HG02943 (cell line): Measurements from ENCODE around the gene MRGPRF.

ENCODE experiments used
- ATAC-seq: cut with Tn5 transposase; IDR thresholded peaks from one replicate; pipeline ENCODE4 v1.9.1; 2021; ENCODE audit warnings: mild to moderate bottlenecking, low read depth, moderate library complexity; ENCODE audit not compliant: unreplicated experiment

MRGPRF gene

DNA sequence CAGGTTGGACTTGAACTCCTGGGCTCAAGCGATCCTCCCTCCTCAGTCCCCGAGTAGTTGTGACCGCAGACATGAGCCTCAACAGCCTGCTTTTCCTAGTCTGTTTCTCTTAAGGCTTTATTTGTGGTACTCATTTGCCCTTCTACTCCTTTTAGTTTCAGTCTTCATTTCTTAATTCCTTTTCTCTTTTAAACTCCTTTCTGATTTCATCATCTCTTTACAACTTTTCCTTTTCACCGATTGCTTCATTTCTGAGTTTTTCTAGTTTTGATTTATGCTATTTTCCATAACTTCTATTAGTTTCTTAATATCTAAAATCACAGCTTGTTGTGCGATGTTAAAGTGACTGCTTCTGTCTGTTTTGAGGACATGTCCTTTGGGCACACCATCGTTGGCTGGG lies 17.3 kb upstream of the MRGPRF start:
- no peak for ATAC-seq

- no peak for ATAC-seq
These were observed 14.8 kb upstream of the MRGPRF start for GRCh38 chr11:69027704-69028372.

DNA sequence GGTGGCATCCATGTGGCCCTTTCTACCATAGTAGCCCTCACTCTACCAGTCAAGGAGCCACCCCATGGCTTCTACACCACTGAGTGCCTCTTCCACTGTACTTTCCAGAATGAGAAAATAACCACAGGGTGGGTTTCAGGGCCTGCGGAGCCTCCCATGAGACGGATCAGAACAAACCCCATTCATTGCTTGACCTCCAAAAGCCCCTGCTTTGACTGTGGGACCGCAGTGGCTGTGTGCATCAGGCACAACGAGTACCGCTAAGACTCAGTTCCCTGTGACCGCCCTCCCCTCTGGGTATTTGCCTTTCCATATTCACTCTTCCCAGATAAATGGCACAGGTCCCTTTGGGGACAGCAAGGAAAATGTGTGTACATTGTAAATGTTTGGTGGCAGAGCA lies 11.5 kb upstream of the MRGPRF start:
- ATAC-seq, result no peak

DNA sequence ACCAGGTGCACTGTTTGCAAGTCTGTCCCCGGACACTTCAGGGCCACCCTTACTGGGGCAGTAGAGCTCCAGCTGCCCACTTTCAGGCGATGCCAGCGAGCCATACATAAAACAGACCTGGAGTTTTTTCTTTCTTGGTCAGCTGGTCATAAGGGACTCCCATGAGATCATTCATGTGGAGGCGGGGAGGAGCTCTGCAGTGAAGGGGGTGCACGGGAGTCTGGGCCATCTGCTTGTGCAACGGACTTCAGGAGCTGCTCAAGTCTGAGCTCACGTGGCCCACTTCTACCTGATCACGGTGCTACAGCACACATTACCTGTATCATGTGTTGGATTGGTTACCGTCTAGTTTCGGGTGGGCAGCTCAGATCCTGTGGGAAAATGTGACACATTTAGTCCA lies 9.2 kb upstream of the MRGPRF start:
- ATAC-seq, result no peak

- no peak for ATAC-seq
These were observed 5.9 kb upstream of the MRGPRF start for GRCh38 chr11:69018924-69019323.

GRCh38 chr11:69017951-69018350 lies 4.9 kb upstream of the MRGPRF start:
- no peak for ATAC-seq

DNA sequence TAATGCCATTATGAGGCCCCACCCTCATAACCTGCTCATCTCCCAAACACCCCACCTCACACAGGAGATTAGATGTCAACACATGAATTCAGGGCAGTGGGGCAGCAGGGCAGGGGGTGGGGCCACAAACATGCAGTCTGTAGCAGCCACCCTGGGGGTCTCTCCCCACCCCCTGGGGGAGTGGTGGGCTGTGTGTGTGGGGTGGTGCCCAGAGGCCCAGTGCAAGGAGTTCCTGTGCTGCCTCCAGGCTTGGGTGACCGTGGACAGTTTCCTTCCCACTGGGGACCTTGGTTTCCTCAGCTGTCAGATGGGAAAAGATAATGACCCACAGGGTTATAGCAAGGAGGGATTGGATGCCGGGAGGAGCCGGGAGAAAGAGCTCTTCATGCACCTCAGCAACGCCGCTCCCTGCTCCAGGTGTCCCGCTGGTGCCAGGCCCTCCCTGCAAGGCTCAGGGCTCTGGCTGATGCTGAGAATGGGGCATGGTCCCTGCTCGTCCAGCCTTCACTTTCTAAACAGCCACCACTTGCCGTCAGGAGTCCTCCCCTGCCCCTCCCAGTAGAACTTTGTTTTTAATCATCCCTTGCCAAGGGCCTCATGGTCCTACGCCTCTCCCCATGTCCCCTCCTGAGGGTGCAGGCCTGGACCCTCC lies 2.0 kb upstream of the MRGPRF start:
- no peak for ATAC-seq

DNA sequence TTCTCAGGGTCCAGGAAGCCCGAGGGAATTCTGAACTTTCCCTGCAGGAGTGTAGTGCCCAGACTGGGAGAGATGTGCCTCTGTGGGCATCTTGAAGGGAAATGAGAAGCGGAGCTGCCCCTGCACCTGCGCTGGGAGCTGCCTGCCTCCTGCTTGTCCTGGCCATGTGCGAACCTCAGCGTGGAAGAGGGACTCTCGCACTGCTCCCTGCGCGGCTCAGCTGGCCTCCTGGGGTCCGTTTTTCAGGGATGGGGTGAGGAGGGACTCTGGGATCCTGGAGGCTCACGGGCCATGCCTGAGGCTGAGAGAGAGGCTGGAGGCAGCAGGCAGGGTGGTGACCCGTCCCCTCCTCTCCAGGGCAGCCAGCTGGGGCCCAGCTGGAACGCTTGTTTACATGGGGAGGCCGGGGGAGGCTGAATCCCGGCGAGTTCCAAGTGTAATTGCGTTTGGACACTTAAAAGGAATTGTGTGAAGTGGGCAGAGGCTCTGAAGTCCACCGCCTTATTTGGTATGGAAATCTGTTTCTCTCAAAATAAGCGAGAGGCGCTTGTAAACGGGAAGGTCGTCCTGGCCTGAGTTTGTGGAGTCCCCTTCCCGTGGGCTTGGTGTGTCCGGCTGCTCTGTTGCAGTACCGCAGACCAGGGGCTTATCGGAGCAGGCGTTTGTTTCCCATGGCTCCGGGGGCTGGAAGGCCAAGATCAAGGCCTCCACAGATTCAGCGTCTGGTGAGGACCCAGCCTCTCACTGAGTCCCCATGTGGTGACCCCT lies 1.2 kb upstream of the MRGPRF start:
- no peak for ATAC-seq

GRCh38 chr11:69012092-69013008 lies 696 bp downstream of the MRGPRF start:
- no peak for ATAC-seq

- no peak for ATAC-seq
These were observed 1.4 kb downstream of the MRGPRF start for GRCh38 chr11:69011624-69012091.

GRCh38 chr11:69010964-69011623 lies 2.0 kb downstream of the MRGPRF start:
- no peak for ATAC-seq

DNA sequence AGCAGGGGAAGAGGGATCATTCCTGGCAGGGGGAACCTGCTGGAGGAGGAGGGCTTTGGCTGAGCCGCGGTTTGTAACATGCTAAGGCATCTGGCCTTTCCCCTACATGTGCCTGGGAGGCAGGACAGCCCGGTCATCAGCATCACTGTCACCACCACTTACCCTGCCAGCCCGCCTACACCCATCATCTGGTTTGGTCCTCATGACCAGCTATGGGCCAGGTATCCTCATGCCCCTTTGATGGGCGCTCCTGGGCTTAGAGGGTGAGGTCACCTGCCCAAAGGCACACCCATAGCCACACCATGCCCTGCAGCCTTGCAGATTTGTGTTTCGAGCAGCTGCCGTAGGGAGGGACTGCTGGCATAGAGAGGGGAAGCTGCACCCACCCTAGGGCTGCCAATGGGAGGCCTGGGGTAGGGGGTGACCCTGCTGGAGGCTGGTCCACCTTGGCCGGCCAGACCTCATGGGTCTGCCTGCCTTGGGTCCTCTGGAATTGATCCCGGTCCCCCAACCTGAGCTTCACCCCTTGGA lies 2.6 kb downstream of the MRGPRF start:
- no peak for ATAC-seq

GRCh38 chr11:69009441-69010211 lies 3.4 kb downstream of the MRGPRF start:
- no peak for ATAC-seq

GRCh38 chr11:69008737-69009440 lies 4.2 kb downstream of the MRGPRF start:
- ATAC-seq, result no peak

DNA sequence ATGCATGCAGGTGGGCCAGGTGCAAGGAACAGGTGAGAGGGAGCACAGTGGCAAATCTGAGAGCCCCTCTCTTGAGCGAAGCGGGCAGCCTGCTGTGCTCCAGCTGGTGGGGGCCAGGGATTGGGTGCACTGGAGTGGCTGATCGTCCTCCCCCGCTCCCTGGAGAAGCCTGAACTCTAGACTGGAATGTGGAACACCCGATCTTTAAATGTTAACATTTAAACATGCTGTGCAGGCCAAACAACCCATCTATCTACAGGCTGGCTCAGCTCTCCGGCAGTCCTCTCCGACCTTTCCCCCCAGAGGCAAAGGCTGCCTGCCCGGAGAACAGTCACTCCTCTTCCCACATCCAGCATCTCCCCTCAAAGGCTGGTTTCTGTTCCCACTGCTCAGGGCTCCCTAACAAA lies 5.1 kb downstream of the MRGPRF start:
- no peak for ATAC-seq

DNA sequence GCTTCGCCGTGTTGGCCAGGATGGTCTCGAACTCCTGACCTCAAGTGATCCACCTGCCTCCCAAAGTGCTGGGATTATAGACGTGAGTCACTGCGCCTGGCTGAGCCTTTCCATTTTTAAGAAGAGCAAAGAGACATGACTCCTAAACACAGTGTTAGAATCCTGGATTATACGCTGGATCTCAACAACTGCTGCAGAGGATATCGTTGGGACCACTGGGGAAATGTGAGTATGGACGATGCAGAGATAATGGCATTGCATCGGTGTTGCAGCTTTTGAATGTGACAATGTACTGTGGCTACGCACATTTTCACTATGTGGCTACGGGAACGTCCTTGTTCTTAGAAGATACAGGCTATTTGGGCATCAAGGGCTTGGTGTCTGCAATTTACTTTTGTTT lies 6.2 kb downstream of the MRGPRF start:
- no peak for ATAC-seq

GRCh38 chr11:69005631-69006368 lies 7.2 kb downstream of the MRGPRF start:
- ATAC-seq, result no peak

DNA sequence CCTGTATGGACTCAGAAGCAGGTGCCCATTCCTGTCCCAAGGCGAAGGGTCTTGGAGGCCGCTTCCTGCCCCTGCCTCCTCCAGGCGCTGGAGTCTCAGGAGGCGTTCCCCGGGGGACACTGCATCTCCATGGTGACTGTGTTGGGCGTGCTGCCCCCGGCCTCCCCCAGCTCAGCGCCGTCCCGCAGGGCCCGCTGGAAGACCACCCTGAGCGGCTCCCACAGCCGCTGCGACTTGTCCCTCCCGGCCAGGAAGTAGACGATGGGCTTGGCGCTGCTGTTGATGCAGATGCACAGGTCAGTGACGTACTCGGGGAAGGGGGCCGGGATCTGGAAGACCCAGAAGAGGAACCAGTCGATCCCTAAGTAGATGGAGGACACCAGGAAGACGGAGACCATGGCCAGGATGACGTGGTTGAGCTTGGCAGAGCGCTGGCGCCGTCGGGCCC lies 7.8 kb downstream of the MRGPRF start:
- ATAC-seq, result no peak
